A549 (cell line): ENCODE data around the gene FOXP1.
A peak's percentile ranks its signal among the peaks of the same experiment; 100 is the strongest.

Experiments
- CTCF ChIP-seq: fragments of >200 bp; sonication (Bioruptor Twin); formaldehyde crosslinking; IDR thresholded peaks from 3 replicates; pipeline ENCODE4 v1.5.1; 2016
- EP300 ChIP-seq, 2 experiments: fragments of >200 bp; sonication (Bioruptor Twin); formaldehyde crosslinking; IDR thresholded peaks; 2 replicates in 1 of 2; 3 replicates in 1 of 2; pipeline ENCODE4 v1.6.1; 2016 to 2017
- FOSL2 ChIP-seq, 2 experiments: fragments of 450-650 bp in 1 of 2; fragments of >200 bp in 1 of 2; sonication (Bioruptor Twin) in 1 of 2; formaldehyde crosslinking; IDR thresholded peaks; 2 replicates each; pipeline versions ENCODE4 v1.5.0 to v1.6.1; 2016 to 2020; ENCODE audit warnings: mild to moderate bottlenecking in 1 of 2, moderate library complexity in 1 of 2
- JUNB ChIP-seq: fragments of >200 bp; sonication (Bioruptor Twin); formaldehyde crosslinking; IDR thresholded peaks from 2 replicates; pipeline ENCODE4 v1.6.1; 2016
- POLR2A ChIP-seq: IDR thresholded peaks from 2 replicates; pipeline ENCODE4 v1.6.1; 2012; ENCODE audit warnings: mild to moderate bottlenecking, low read length
- SMC3 ChIP-seq: fragments of >200 bp; sonication (Bioruptor Twin); formaldehyde crosslinking; IDR thresholded peaks from 3 replicates; pipeline ENCODE4 v1.6.1; 2018; ENCODE audit warnings: inconsistent platforms
- ZFP36 ChIP-seq: fragments of 450-650 bp; IDR thresholded peaks from 2 replicates; pipeline ENCODE4 v1.6.1; 2014; ENCODE audit warnings: borderline replicate concordance; ENCODE audit not compliant: partially characterized antibody

GRCh38 chr3:71062952-71063772 is 520.4 kb downstream of the FOXP1 start:
- TF ChIP-seq POLR2A (no peak), CTCF (no peak), ZFP36 (no peak), SMC3 (no peak), EP300 (IDR thresholded peaks at IDR 0.05) (no peak), JUNB (no peak), FOSL2 (IDR thresholded peaks at IDR 0.05) (no peak), FOSL2 (CRISPR knock-in tag; IDR thresholded peaks at IDR 0.05) (peak; percentile 39; the same call in 1 of the 2 replicates)
